GM18517 (cell line): ENCODE results near the gene TMOD3.

ENCODE experiments used
- ATAC-seq: cut with Tn5 transposase; IDR thresholded peaks from one replicate; pipeline ENCODE4 v1.9.1; 2021; ENCODE audit warnings: mild to moderate bottlenecking, moderate library complexity; ENCODE audit not compliant: unreplicated experiment

Gene TMOD3

DNA sequence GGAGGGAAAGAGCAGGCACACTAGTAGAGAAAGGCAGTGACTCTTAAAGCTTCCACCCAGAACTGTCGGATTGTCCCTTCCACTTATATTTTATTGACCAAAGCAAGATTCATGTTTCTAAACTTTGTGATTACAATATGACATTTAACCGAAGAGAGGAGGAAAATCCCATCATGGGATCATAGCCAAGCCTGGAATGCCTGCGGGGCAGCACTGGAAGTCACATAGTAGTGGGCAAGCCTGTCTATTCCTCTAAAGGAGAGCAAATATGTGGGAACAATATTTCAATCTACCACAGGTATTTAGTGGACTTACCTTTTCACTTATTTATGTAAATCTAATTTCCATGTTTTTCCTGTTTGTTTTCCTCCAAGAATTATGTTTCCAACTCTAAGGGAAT lies 3.8 kb upstream of the TMOD3 start:
- ATAC-seq, result no peak

- ATAC-seq, result no peak
These were observed 655 bp upstream of the TMOD3 start for GRCh38 chr15:51828621-51829375.

DNA sequence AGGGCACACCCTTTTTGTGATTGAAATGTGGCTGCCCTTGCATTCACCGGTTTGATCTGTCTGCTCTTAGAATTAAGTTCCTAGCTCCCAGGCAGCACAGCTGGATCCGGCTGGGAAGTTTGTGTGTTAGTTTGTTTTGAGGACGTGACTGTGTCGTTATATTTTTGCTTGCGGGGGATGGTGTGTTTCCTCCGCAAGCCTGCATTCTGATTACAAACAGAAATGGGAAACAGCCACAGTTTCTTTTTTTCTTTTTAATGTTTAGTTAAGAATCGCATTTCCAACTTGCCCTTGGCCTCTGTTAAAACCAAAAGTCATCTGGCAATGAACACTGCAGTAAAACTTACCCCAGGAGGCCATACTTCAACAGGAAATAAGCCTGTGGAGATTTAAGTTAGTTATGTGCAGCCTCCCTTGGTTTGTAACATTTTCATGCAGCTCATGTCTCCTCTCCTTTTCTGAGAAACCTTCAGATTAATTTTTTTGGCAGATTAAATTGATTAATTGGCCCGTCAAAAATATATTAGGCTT lies 888 bp downstream of the TMOD3 start:
- no peak for ATAC-seq

DNA sequence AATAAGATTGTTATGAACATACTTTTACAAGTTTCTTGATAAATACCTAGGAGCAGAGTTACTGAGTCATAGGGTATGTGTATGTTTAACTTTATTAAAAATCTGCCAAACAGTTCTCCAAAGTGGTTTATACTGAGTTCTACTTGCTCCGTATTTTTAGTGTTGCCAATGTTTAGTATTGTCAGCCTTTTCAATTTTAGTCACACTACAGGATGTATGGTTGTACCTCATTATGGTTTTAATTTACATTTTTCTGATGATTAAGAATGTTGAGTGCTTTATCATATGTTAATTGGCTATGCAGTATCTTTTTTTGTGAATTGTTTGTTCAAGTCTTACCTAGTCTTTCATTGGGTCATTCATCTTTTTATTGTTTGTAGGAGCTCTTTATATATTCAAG lies 4.3 kb downstream of the TMOD3 start:
- ATAC-seq, result no peak

- ATAC-seq, result peak; percentile 80
These were observed 8.4 kb downstream of the TMOD3 start for GRCh38 chr15:51837792-51838251.

DNA sequence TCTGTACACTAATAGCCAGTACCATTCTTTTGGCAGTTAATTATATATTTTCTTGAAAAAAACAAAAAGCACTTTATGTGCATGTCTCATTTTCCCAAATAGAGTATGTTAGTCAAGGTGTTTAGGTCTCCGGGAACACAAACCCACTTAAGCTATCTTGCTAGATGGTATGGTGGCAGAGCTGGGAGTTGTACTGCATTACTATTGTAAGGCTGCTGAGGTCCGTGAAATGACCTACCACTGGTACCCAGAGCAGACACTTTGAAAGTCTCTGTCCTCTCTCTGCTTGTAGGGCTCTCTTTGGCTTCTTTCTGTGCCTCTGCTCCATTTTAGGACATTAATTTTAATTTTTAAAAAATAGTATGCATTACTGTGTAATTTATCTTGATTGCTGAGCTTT lies 8.8 kb downstream of the TMOD3 start:
- no peak for ATAC-seq

DNA sequence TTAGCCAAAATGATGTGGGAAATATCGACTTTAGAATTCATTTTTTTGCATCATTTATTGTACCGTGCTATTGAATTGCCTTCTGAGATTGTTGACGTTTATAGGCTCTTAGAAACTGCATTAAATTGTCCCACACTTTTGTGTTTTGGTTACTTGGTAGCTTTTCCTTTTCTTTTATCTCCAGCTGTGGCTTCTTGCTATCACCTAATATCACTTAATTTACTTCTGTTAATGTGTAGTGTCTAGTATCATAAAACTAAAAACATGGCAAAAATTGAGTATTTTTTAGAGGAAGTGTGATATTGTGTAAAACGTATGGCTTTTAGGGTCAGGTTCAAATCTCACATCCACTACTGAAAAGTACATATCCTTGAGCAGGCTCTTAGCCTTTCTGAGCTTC lies 11.2 kb downstream of the TMOD3 start:
- ATAC-seq, result no peak

DNA sequence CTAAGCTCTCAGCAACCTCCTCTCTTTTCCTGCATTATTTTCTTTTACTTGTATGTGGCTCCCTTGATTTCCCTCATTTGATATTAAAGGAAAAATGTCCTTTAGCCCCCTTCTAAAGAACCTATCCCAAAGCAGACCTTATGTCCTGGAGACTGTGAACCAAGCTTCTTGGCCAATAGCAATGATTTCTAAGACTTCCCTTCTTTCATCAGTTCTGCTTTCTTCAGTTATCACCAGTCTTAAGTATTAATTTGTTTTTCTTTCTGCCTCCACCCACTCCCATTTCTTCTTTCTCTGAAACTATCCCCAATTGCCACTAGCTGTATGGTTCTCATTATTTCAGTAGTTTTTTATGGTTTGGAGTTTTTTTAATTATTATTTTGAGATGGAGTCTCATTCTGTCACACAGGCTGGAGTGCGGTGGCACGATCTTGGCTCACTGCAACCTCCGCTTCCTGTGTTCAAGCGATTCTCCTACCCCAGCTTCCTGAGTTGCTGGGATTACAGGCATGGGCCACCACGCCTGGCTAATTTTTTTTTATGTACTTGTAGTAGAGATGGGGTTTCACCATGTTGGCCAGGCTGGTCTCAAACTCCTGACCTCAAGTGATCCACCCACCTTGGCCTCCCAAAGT lies 12.1 kb downstream of the TMOD3 start:
- no peak for ATAC-seq

DNA sequence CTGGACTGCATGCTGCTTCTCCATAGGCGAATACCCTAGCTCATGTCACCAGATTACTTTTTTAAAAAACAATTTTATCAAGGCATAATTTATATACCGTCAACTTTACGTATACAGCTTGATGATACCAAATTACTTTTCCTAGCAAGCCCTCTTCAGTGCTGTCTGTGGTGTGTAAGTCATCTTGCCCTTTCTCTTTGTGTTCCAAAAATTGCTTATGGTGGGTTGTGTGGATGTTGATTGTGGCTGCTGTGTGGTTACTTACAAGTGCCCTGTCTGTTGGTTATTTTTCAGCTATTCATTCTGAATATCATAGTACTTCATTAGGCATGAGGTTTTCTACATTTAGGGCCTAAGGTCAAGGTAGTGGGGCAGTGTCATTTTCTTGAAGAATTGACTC lies 12.8 kb downstream of the TMOD3 start:
- ATAC-seq, result no peak

GRCh38 chr15:51842852-51843737 lies 13.6 kb downstream of the TMOD3 start:
- ATAC-seq, result peak; percentile 59

DNA sequence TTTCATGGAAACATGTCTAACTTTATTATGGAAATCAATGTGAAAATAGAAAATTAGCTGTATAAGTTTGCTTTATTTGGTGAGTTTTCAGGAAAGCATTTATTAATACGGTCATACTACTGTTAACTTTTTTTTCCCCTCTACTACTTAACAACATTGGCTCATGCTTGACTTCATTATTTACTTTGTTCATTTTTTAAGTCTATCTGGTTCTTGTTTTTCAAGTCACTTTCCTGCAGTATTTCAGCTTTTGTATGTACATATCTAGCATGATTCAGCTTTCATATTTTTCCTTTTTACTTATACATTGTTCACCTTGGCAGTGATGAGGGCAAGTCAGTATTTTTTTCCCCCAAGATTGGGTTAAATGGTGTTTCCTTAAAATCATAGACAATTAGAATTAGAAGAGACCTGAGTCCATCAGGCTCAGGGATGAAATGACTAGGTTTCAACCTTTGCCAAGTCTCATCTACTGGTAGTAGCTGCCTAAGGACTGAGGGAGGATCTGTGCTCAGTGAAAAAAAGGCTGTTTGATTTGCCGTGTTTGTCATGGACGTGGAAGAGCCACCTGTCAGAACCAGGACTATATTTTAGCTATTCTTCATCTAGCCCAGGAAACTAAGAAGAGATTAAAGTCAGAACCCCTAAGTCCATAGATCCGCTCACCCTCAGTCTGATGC lies 15.4 kb downstream of the TMOD3 start:
- no peak for ATAC-seq

DNA sequence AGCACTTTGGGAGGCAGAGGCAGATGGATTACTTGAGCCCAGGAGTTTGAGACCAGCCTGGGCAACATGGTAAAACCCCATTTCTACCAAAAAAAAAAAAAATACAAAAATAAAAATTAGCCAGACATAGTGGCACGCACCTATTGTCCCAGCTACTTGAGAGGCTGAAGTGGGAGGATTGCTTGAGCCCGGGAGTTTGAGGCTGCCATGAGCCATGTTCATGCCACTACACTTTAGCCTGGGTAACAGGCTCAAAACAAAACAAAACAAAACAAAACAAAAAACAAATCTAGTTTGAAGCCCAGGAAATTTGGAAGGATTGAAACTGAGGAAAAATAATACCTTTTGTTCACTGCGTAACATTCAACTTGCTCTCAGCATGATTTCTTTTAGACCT lies 16.6 kb downstream of the TMOD3 start:
- no peak for ATAC-seq

DNA sequence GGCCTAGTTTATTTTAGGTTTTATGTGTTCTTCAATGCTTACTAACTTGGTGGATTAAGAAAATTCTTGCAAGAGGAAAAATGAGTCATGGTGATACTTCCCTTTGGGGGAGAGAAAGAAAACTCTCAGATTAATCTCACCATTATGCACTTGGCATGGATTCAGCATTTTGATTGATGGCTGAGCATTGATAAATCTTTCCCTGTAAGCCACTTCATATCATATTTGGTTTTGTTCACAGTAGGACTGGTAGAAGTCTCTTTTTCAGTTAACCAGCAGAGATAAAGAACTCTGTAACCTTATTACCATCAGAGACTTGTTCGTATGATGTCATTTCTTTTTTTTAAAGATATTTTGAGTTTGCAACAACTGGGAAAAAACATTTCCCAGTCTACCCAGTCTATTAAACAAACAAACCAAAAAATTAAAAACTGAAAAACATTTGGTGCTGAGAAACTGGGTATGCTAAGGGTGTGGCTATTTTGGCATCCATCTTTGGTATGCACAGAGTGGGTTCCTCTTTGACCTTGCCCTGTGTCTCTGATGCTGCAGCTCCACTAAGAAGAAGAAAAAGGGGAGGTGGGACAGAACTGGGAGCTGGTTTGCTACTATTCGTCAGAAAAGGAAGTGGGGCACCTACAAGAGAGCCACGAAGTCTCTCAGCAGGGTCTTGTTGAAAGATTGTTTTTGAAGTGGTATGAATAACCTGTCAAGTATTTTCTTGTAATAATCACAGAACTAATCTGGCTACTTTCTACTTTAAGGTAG lies 17.2 kb downstream of the TMOD3 start:
- no peak for ATAC-seq

GRCh38 chr15:51848811-51849210 lies 19.4 kb downstream of the TMOD3 start:
- ATAC-seq, result no peak

DNA sequence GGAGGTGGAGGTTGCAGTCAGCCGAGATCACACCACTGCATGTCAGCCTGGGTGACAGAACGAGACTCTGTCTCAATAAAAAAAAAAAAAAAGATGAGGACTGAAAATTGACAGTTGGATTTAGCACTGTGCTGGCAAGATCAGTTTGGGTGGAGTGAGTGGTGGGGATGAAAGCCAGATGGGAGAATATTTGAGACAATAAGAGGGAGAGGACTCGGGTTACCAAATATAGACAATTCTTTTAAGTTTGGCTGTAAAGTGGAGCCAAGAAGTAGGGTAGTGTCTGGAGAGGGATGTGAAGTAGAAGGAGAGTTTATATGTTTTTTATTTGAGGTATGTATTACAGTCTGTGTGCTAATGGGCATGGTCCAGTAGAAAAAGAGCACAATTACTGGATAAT lies 20.4 kb downstream of the TMOD3 start:
- no peak for ATAC-seq

- ATAC-seq, result no peak
These were observed 24.5 kb downstream of the TMOD3 start for GRCh38 chr15:51853998-51854397.

- ATAC-seq, result no peak
These were observed 26.2 kb downstream of the TMOD3 start for GRCh38 chr15:51855612-51856011.

GRCh38 chr15:51856714-51857380 lies 27.4 kb downstream of the TMOD3 start:
- no peak for ATAC-seq

DNA sequence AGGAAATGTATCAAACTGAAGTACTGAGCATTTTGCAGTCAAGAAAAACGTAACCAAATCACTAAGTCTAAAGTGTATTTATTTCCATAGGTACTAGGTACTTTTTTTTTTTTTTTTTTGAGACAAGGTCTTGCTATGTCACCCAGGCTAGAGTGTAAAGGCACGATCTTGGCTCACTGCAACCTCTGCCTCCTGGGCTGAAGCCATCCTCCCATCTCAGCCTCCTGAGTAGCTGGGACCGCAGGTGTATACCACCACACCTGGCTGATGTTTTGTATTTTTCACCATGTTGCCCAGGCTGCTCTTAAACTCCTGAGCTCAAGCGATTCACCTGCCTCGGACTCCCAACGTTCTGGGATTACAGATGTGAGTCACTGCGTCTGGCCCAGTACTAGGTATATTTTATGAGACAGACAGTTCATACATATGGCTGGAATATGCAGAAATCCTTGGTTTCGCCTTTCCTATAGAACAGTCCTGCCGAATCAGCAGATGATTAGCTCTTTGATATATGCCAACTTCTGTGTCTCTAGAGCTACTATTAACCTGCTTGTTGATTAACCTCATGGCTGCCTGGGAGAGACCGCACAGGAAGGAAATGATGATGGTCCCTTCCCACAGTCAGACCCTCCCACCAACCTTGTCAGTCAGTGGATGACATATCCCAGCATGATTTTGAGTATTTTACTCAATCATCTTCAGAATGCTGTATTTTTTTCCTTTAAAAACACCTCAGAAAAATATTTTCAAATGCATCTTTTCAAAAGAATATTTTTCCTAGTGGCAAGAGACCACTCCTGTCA lies 32.3 kb downstream of the TMOD3 start:
- no peak for ATAC-seq
